GM18858 (cell line): ENCODE data around the gene BTG3.

ENCODE experiments used
- ATAC-seq: cut with Tn5 transposase; IDR thresholded peaks from one replicate; pipeline ENCODE4 v1.9.1; 2021; ENCODE audit not compliant: unreplicated experiment

Gene BTG3

GRCh38 chr21:17585875-17586450 is 26.7 kb downstream of the BTG3 start:
- ATAC-seq = peak; percentile 55

DNA sequence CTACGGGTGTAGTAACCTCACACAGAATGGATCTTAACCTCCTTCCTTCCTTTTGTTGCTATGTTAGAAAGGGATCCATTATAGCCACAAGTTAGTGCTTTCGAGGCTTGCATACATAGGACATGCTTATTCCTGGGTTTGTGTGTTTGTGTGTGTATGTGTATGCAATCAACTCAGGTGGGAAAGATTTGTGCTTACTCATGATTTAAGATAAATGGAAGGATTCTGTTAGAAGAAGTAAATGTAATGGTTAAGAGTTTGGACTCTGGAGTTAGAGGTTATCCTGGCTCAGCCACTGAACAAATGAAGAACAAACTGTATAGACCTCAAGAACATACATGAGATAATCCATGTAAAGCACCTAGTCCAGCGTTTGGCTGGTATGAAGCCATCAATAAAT is 28.8 kb downstream of the BTG3 start:
- ATAC-seq = no peak

GRCh38 chr21:17580319-17580718 is 32.4 kb downstream of the BTG3 start:
- ATAC-seq = no peak

DNA sequence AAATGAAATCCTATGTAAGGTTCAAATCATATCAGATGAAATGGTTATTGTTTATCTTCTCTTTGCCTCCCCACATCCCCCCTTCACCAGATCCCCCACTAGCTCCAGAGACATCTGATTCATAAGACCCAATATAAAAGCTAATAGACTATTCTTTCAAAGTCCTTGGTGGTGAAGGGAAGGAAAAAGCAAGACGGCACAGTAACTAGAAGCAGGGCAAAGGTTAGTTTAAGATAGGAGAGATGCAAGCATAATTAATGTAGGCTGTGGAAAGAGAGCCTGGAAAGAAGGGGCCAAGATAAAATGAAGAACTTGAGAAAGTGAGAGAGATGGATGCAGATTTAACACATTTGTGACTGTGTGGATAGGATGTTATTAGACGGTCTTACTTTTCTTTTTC is 33.8 kb downstream of the BTG3 start:
- no peak for ATAC-seq

DNA sequence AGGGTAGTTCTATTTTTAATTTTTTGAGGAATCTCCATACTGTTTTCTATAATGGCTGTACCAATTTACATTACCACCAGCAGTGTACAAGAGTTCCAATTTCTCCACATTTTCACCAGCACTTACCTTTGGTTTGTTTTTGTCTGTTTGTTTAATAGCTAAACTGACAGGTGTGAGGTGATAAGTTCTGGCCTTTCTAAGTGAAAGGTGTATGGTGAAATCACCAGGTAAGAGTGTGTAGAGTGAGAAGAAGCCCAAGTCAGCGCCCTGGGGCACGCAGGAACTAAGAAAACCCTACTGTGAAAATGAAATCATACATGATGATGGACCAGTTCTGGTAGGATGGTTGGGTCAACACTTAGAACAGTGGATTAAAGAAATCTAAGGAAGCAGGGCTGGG is 34.5 kb downstream of the BTG3 start:
- no peak for ATAC-seq

DNA sequence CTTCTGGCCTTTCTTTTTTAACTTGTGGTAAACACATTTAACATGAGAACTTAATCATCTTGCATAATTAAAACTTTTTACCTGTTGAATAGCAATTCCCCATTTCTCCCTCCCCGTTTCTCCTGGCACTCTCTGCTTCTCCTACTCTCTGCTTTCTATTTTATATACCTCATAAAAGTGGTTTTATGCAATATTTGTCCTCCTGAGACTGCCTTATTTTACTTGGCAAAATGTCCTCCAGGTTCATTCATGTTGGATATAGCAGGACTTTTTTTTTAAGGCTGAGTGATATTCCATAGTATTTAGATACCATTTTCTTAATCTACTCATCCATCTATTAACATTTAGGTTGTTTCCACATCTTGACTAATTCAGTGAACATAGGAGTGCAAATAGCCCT is 35.0 kb downstream of the BTG3 start:
- ATAC-seq = no peak

DNA sequence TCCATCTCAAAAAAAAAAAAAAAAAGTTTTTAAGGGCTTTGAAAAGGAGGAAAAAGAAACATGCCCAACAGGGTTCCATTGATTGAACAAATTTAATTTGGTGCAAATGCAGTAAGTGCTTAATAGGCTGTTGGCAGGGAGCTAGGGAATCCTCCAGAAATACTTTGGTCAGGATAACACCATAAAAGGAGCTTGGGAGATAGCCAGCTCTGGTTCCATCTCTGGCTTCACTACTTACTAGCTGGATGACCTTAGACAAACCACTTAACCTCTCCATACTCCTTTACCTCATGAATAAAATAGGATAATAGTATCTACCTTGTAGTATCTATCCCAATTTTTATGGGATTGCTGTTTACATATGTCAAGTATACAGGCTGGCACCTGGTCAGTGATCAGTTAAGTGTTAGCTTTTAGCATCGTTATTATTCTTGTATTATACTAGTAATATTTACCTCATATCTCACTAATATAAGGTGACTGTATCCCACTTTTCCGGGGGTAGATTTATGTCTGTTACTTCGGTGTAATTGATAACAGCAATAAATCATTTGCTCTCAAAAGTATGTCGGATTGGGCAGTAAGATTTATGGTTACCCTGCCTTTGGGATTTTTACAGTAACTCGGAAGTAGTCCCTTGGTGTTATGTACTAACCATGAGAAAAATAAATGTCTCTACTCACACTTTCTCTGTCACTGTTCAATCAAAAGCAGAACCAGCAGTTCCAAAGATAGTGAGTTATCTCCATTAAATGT is 36.4 kb downstream of the BTG3 start:
- no peak for ATAC-seq

DNA sequence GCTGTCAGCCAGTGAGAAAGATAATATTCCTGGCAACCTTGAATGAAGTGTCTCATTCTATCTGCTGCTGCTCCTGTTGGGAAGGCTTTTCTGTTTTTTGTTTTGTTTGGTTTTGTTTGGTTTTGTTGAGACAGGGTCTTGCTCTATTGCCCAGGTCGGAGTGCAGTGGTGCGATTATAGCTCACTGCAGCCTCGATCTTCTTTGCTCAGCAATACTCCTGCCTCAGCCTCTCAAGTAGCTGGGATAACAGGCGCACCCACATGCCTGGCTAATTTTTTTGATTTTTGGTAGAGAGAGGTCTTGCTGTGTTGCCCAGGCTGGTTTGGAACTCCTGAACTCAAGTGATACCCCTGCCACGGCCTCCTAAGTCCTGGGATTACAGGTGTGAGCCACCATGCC is 37.6 kb downstream of the BTG3 start:
- no peak for ATAC-seq

GRCh38 chr21:17572431-17572830 is 40.3 kb downstream of the BTG3 start:
- no peak for ATAC-seq

DNA sequence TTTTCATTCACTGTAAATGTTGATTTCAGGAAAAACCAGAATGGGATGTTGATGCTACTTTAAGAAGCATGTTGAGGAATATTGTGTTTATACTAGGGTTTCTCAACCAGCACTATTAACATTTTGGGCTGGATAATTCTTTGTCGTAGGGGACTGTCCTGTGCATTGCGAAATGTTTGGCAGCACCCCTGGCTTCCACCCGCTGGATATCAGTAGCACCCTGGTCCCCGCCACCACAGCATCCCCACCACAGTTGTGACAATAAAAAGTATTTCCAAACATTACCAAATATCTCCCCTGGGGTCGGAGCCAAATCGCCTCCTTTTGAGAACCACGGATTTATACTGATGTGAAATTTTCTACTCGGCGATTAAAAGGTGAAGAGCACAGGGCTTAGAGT is 41.9 kb downstream of the BTG3 start:
- ATAC-seq = no peak

- ATAC-seq = no peak
Observed at GRCh38 chr21:17560377-17561025, 52.2 kb downstream of the BTG3 start.

DNA sequence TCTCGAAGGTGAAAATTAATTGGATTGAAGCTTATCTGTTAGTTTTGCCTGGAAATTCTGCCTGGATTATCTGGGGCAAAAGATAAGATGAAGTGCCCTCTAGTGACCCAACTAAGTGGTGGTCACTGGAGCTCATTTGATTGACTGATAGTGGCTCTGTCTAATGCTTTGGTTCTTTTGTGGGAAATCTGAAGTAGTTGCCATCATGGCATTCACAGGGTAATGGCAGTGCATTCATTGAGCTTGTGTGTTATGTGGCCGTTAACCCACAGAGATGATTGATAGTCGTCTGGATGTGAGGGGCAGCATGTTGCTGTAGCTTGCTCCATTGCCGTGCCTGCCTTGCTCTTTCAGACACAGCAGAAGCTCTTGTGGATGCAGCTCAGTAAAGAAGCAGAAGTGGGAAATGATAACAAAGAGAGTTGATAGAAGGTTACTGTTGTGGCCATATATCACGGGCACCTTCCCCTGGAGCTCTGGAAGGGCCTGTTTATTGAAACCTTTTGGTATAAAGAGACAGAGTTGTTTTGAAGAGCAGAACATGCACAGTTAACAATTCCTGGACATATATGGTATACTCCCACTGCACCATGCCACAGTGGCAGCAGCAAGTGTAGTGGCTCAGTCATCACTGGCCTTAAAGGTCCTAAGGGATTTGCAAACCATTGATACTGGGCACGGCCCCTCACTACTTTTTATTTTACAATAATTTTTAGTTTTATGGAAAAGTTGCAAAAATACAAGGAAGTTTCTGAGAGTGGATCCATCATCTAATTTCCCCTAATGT is 57.8 kb downstream of the BTG3 start:
- no peak for ATAC-seq

GRCh38 chr21:17554120-17554519 is 58.6 kb downstream of the BTG3 start:
- no peak for ATAC-seq

DNA sequence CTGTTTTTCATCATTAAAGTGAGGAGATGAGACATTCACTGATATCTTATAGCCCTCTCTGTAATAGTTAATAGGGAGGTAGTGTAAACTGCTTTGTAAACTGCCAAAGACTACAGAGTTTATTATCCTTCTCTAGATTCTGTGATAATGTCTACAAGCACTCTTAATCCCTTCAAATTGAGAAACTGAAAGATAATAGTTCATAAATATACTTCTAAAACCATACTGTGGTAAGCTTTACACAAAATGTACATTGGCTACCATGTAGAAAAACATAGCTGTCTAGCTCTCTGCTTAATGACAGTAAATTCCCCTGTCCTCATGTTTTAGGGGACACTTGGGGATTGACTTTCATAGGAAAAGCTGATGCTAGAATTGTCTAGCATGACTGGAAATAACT is 60.3 kb downstream of the BTG3 start:
- no peak for ATAC-seq

DNA sequence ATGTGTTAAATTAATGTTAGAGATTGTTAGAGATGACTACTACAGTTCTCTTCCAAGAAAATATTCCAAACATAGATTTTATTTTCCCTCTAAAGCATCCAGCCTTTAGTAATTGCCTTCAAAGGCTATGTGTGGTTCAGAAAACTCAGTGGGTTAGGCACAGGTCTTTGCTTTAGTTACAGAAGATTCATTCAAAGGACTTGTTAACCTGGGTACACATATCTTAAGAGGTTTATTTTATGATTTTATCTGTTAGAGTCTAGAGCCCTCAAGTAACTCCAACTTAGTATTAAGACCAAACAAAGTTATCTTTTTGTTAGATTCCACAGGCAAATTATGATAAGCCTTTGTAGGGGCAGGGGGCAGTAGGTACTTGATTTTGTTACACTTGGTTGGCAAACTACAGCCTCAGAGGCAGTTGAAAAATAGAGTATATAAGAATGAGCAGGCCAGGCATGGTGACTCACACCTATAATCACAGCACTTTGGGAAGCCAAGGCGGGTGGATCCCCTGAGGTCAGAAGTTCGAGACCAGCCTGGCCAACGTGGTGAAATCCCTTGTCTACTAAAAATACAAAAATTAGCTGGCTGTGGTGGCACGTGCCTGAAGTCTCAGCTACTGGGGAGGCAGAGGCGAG is 61.9 kb downstream of the BTG3 start:
- no peak for ATAC-seq

- no peak for ATAC-seq
Observed at GRCh38 chr21:17548262-17548661, 64.4 kb downstream of the BTG3 start.

- no peak for ATAC-seq
Observed at GRCh38 chr21:17545007-17545406, 67.7 kb downstream of the BTG3 start.
